ENCODE results near the gene PPP2R5A. TPM values are rescaled to one million over a fixed set of nuclear protein-coding genes. Genes with fewer than 3 reads are reported as not detected.
A peak's percentile ranks its signal among the peaks of the same experiment; 100 is the strongest.
"Not testable (repeated sequence)": the region's sequence is repeated elsewhere in the genome, so short reads cannot be mapped to it uniquely, and the experiment has no call there.

PPP2R5A gene
- total RNA-seq, 6 donors from 2014 or later = 71.2 to 130 (median 88.5) TPM

DNA sequence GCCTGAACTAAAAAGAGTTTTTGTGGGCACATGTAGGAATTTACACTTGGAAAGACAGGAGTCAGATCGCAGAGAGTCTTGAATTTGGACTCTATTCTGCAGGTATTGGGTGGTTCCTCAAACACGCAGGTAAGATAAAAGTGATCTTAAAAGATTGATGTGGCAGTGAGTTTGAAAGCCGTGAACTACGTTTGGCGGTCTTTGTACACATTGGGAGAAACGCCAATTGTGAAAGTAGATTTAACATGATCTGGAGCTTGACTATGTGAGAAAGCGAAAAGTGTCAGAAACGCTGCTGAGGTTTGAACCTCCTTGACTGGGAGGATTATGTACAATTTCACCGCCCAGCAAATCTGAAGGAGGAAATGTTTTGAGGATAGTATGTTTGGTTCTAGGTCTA lies 1.5 kb upstream of the PPP2R5A start:
- whole genome bisulfite sequencing, 2 donors = 48 to 61% methylated on average over 9 of the region's 9 CpGs
- Histone ChIP-seq H3K27me3 (no peaks in the 10 kb centered on the region), H3K4me1 (peaks cover 9 to 18% (median 14%) of the 10 kb centered on the region in 4 donors), H3K27ac (peak overlapping the region; percentile 98 to 100 (median 100)), H3K4me3 (peak overlapping the region in 3 of 4 donors; percentile 69 to 88 (median 81)), H3K9me3 (no peaks in the 10 kb centered on the region), H3K36me3 (no peaks in the 10 kb centered on the region)
- ATAC-seq (ENCODE audit: low FRiP score in 2 of 2) = no peak
- no peak for DNase-seq
- TF ChIP-seq POLR2A (IDR thresholded peaks at IDR 0.05) = no peak
- no peak for TF ChIP-seq POLR2AphosphoS5 (IDR thresholded peaks at IDR 0.05)
- TF ChIP-seq, protein P1, sequence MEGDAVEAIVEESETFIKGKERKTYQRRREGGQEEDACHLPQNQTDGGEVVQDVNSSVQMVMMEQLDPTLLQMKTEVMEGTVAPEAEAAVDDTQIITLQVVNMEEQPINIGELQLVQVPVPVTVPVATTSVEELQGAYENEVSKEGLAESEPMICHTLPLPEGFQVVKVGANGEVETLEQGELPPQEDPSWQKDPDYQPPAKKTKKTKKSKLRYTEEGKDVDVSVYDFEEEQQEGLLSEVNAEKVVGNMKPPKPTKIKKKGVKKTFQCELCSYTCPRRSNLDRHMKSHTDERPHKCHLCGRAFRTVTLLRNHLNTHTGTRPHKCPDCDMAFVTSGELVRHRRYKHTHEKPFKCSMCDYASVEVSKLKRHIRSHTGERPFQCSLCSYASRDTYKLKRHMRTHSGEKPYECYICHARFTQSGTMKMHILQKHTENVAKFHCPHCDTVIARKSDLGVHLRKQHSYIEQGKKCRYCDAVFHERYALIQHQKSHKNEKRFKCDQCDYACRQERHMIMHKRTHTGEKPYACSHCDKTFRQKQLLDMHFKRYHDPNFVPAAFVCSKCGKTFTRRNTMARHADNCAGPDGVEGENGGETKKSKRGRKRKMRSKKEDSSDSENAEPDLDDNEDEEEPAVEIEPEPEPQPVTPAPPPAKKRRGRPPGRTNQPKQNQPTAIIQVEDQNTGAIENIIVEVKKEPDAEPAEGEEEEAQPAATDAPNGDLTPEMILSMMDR (IDR thresholded peaks at IDR 0.05) = no peak
- no peak for TF ChIP-seq EP300 (IDR thresholded peaks at IDR 0.05)

DNA sequence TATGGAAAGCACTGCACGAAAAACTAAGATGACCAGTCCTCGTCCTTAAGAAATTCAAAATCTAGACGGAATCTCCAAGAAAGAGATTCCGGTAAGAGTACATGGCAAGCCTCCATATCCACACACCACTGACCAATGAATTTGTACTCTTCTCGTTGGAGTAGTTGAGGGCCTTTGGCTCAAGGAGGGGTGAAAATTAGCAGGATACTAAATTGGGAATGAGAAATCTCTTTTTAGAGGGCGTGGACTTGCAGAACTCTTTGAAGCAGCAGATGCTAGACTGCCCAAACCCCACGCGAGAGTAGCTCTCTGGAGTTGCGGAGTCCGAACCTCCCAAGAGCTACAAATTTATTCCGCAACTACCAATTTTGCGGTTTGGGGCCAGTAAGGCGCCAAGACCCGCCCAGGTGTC lies 872 bp upstream of the PPP2R5A start:
- DNase-seq (no peak), ATAC-seq (ENCODE audit: low FRiP score in 2 of 2) (peak in 1 of 2 donors; percentile 0)
- H3K27me3 ChIP-seq = no peaks in the 10 kb centered on the region
- no peaks in the 10 kb centered on the region for H3K36me3 ChIP-seq
- TF ChIP-seq EP300 (IDR thresholded peaks at IDR 0.05) (no peak), POLR2AphosphoS5 (IDR thresholded peaks at IDR 0.05) (no peak), POLR2A (IDR thresholded peaks at IDR 0.05) (no peak)
- TF ChIP-seq, protein P1 (IDR thresholded peaks at IDR 0.05) = no peak
- 12 to 18% methylated on average over 9 to 14 of the region's 14 CpGs for WGBS, 2 donors
- H3K4me3 ChIP-seq = peak overlapping the region; percentile 67 to 88 (median 75)
- peak overlapping the region; percentile 98 to 100 (median 100) for H3K27ac ChIP-seq
- peaks cover 14 to 23% (median 20%) of the 10 kb centered on the region in 4 donors for H3K4me1 ChIP-seq
- no peaks in the 10 kb centered on the region for H3K9me3 ChIP-seq

DNA sequence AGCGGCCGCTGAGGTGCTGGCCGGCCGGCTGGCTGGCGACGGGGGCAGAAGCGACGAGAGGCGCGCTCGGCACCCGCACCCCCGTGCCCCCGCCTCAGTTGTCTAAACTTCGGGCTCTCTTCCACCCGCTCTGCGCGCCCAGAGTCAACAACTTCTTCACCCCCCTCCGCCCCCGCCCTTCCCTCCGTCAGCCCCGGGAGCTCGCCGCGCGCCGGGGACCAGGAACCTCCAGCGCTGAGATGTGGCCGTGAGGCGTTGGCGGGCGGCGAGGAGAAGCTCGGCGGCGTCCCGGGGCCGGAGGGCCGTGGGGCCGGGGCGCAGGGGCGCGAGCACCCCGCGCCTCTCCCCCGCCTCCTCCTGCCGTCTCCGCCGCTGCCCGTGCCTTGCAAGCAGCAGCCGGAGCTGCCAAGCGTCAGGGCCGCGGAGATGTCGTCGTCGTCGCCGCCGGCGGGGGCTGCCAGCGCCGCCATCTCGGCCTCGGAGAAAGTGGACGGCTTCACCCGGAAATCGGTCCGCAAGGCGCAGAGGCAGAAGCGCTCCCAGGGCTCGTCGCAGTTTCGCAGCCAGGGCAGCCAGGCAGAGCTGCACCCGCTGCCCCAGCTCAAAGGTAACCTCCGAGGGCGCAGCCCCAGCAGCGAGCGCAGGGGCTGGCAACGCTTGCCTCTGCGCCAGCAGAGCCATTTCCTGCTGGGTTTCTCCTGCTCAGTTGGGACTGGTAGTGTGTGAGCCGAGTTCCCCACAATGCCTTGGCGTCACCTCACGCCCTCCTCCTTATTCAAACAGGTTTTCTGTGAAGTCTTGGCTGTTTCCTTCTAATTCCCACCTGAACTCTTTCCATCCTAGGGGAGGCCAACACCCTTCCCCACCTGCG lies 710 bp downstream of the PPP2R5A start:
- no peaks in the 10 kb centered on the region for H3K9me3 ChIP-seq
- H3K27ac ChIP-seq = peak overlapping the region; percentile 98 to 100 (median 100)
- no peaks in the 10 kb centered on the region for H3K36me3 ChIP-seq
- peaks cover 27 to 38% (median 30%) of the 10 kb centered on the region in 4 donors for H3K4me1 ChIP-seq
- H3K4me3 ChIP-seq = peak overlapping the region; percentile 69 to 88 (median 76)
- WGBS, 2 donors = 0 to 1% methylated on average over 4 to 31 of the region's 85 CpGs
- ATAC-seq (ENCODE audit: low FRiP score in 2 of 2) (peak in 1 of 2 donors; percentile 71), DNase-seq (peak; percentile 65 to 93)
- no peaks in the 10 kb centered on the region for H3K27me3 ChIP-seq
- TF ChIP-seq, protein P1 (IDR thresholded peaks at IDR 0.05) = peak in 1 of 6 experiments; percentile 13
- TF ChIP-seq POLR2A (IDR thresholded peaks at IDR 0.05) = peak in 2 of 4 donors; percentile 14 to 74
- TF ChIP-seq EP300 (IDR thresholded peaks at IDR 0.05) = no peak
- TF ChIP-seq POLR2AphosphoS5 (IDR thresholded peaks at IDR 0.05) = peak in 1 of 2 donors; percentile 72

DNA sequence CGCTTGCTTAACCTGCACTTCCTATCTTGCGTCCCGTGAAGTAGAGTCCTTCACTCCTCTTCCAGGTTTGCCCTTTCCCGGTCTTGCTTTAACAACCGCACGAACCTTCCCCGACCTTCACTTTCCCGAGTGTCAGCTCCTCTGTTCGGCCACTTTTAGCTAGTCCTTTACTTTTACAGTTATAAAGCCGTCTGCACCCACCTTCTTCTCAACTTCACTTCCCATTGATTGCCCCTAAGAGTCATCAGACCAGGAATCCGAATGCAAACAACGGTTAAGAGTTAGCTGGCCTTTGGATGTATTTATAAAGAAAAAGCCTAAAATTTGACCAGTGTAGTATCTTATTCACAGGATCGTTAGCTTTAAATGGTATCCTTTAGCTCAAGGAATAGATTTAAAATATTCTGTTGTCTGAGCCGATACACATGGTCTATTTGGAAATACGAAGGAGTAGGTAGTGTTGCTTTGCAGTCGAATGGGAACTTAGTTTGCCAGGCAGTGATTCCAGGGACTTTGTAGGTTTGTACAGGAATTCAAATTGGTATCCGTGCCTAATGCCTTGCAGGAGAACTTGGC lies 1.4 kb downstream of the PPP2R5A start:
- WGBS, 2 donors = 0% methylated on average over 17 of the region's 17 CpGs
- Histone ChIP-seq H3K36me3 (no peaks in the 10 kb centered on the region), H3K9me3 (no peaks in the 10 kb centered on the region), H3K4me1 (peaks cover 35 to 46% (median 37%) of the 10 kb centered on the region in 4 donors), H3K27ac (peak overlapping the region; percentile 98 to 100 (median 100)), H3K4me3 (peak overlapping the region; percentile 69 to 88 (median 76)), H3K27me3 (no peaks in the 10 kb centered on the region)
- no peak for ATAC-seq (ENCODE audit: low FRiP score in 2 of 2)
- no peak for DNase-seq
- TF ChIP-seq POLR2AphosphoS5 (IDR thresholded peaks at IDR 0.05) = no peak
- no peak for TF ChIP-seq POLR2A (IDR thresholded peaks at IDR 0.05)
- peak in 1 of 4 donors; percentile 2 for TF ChIP-seq EP300 (IDR thresholded peaks at IDR 0.05)

DNA sequence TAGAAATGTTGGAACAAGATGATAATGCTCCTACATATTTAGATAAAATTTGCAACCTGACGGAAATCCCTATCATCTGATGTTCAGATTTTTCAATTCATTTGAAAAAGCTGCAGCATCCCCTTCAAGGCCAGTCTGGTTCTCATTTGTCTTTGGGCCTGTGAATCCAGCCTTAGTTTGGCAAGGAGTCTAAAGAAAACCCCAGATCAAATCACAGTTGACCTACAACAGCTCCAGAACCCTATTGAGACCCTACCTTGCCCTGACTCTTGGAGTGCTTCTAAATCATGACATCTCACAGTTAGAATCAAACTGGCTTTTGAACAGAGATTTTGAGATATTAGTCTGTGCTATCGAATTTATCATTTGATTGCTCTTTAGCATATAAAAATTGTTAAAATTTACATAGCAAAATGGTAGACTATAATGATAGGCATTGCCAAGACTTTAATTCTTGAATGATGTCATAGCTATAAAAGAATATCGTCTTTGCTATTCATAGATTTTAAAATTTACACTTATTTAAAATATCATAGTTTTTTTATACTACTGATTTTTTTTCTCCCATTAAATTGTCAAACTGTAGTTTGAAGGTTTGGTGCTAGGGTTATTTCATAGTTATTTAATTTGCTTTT lies 2.2 kb downstream of the PPP2R5A start:
- H3K9me3 ChIP-seq = no peaks in the 10 kb centered on the region
- TF ChIP-seq, protein P1 (IDR thresholded peaks at IDR 0.05) = no peak
- TF ChIP-seq EP300 (IDR thresholded peaks at IDR 0.05) = no peak
- TF ChIP-seq POLR2AphosphoS5 (IDR thresholded peaks at IDR 0.05) = no peak
- no peak for TF ChIP-seq POLR2A (IDR thresholded peaks at IDR 0.05)
- no peaks in the 10 kb centered on the region for H3K36me3 ChIP-seq
- DNase-seq (no peak), ATAC-seq (ENCODE audit: low FRiP score in 2 of 2) (no peak)
- no peaks in the 10 kb centered on the region for H3K27me3 ChIP-seq
- peak overlapping the region; percentile 69 to 88 (median 76) for H3K4me3 ChIP-seq
- WGBS, 2 donors = 31% methylated on average over 3 of the region's 3 CpGs
- H3K4me1 ChIP-seq = peaks cover 42 to 53% (median 43%) of the 10 kb centered on the region in 4 donors
- H3K27ac ChIP-seq = peak overlapping the region; percentile 98 to 100 (median 100)

DNA sequence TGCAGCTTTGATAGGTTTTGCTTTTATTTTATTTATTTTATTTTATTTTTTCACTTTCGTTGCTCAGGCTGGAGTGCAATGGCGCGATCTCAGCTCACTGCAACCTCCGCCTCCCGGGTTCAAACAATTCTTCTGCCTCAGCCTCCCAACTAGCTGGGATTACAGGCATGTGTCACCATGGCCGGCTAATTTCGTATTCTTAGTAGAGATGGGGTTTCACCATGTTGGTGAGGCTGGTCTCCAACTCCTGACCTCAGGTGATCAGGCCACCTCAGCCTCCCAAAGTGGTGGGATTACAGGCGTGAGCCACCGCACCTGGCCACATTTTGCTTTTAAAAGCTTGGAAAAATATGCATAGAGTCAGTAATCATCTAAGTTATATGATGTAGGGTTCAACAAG lies 2.8 kb downstream of the PPP2R5A start:
- not testable (repeated sequence) for DNase-seq; H3K9me3 ChIP-seq; H3K36me3 ChIP-seq; H3K27me3 ChIP-seq; ATAC-seq (ENCODE audit: low FRiP score in 2 of 2)
- Histone ChIP-seq H3K4me3 (peak overlapping the region in 3 of 4 donors; percentile 69 to 88 (median 81)), H3K27ac (peak overlapping the region; percentile 98 to 100 (median 100)), H3K4me1 (peaks cover 48 to 59% (median 49%) of the 10 kb centered on the region in 4 donors)
- 38 to 48% methylated on average over 9 of the region's 9 CpGs for WGBS, 2 donors

Data from upper lobe of left lung (tissue), 6 donors.